ENCODE data around the gene FAM124B. TPM values are rescaled to one million over a fixed set of nuclear protein-coding genes. Genes with fewer than 3 reads are reported as not detected.

FAM124B gene
- total RNA-seq, 1 donor from 2014 or later = 13.3 TPM

DNA sequence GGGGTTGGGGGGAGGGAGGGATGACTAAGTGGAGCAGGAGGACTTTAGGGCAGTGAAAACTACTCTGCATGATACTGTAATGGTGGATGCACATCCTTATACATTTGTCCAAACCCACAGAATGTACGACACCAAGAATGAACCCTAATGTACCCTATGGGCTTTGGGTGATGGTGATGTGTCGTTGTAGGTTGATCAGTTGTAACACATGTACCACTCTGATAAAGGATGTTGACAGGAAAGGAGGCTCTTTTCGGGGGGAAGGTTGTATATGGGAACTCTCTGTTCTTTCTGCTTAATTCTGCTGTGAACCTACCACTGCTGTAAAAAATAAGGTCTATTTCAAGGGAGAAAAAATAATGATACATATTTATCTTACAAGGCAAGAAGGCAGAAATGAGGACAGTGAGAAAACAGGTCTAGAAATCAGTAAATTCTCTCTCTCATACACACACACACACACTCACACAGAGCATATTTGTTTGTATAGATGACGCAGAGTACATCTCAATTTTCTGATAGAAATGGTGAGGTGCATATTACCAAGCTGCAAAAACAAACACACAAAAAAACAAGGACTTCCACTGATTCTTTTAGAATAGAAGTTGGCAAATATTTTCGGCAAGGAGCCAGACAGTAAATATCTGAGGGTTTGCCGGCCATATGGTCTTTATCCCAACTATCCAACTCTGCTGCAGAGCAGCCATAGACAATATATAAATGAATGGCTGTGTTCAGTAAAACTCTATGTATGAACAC, 20.2 kb downstream of the FAM124B start:
- DNase-seq (ENCODE audit: low read depth in 2 of 2) = peak; percentile 53 to 62

DNA sequence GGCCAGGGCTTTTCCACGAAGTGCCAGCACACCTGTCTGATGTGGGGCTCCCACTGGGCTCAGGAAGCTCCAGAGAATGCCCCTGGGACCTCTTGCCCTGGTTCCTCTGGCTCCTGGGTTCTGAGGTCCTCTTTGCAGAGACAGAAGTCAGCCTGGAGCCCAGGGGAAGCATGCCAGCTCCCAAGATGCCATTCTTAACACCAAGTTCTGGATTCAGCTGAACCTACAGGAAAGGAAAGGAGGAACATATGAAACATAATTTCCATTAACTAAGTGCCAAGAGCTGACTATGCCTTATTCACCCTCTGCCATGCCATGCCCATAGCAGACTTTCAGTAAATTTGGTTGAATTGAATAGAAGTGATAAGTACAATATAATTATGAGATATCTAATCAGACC, 21.9 kb downstream of the FAM124B start:
- DNase-seq (ENCODE audit: low read depth in 2 of 2) = peak in 1 of 2 donors; percentile 58

DNA sequence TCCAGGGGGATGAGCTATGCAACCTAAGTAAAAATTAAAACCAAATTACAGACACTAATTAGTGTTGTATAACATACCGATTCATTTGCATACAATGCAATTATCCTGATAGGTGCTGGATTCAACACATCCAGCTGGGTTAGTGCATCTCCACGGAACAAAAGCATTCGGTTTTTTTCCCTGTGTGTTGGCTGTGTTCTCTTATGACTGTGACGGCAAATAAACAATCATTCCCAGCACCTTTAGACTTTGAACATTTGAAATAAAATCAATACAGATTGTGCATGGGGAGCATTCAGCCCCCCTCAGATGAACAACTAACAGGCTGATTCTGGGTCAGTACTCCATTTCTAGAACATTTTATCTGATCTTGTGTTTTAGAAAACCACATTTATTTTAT, 22.7 kb downstream of the FAM124B start:
- no peak for DNase-seq (ENCODE audit: low read depth in 2 of 2)

DNA sequence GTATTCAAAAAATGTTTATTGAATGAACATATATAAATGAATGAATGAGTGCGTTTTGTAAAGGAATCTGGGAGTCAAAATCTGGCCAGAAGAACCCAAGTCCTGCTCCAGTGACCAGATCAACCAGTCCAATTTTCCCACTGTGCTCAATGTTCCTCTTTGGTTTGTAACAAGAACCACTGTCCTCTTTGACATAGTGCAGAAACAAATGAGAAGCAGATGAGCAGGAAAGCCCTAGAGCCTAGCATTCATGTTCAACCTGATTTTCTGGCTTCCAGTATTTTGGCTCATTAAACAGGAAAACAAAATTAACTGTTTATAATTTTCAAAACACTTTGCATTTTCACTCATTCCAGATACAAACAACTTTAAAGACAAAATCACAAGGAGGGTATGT, 23.2 kb downstream of the FAM124B start:
- DNase-seq (ENCODE audit: low read depth in 2 of 2) = no peak

DNA sequence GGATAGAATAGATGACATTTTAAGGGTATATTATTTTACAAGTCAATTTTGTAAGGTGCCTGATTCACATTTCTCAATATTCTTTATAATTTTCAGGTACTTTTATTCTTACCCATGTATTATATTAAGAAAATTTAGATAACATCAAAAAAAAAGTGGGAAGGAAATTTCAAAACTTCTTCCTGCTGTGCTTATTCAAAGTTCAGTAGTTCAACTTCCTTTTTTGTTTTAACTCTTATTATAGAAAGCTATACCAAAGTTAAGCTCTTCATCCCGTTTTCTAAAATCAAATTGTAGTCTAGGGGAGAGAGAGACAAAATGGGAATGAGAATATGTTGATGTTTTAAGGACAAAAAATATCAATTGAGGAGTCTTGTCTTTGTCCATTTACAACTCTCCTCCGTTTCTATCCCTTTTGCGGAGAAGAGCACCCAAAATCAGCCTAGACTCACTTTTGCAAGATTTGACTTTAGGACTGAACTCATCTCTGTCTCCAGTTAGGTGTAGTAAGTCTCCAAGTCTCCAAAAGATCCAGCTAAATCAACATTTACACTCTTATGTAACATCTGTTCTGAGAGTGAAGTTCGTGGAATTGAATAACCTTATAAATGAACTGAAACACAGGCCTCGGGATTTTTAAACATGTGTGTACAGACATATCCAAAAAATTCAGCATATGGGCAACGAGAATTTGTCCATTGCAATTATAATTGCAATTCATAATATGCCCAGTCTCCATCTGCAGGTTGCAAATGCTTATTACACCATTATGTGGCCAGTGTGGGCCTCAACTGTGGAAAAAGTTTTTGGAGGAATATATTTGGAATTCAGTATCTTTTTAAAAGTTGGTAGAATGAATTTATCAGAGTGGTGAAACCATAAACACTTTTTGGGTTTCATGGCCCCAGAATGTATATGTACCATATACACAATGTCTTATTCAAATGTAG, 23.9 kb downstream of the FAM124B start:
- no peak for DNase-seq (ENCODE audit: low read depth in 2 of 2)

DNA sequence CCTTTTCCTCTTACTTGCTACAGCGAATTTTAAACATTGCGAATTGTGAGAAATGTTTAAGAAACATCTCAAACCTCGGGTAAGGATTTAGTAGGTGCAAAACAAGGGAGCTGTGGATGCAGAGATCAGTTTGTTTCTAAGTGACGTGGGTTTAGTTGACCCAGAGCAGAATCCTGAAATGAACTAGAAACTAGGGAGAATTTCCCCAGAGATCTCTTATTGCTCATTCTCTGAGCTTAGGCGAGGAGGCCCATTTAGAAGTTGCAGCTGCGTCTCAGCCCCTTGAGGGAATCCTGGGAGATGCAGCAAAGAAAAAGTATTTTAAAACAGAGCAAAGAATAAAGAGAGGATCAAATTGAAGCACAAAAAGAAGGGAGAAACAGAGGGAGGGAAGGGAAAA, 29.3 kb downstream of the FAM124B start:
- no peak for DNase-seq (ENCODE audit: low read depth in 2 of 2)

DNA sequence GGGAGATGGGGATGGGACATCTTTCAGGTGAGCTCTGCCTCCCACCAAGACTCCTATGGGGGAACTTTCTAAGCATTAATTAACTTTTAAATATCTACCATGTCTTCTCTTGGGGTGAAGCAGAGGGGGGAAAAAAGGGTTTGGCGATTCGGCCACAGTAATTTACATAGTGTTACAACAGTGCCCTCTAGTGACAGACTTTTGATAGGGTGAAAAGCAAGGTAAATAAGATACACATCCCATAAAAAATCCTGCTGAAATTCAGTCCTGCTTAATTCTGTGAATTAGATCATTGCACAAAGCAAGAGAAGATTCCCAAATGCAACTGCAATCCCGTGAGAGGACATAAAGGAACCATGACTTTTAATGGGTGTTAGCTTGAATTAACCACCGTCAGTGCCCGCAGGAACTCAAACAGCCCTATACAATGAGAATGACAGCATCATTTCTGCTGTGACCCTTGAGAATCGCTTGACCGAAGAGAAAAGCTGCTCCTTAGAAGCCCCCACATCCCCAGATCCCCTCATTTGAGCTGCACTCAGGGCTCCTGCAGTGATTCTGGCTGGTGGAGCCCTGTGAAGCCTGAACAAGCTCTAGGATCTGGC, 32.8 kb downstream of the FAM124B start:
- DNase-seq (ENCODE audit: low read depth in 2 of 2) = peak; percentile 56 to 62

DNA sequence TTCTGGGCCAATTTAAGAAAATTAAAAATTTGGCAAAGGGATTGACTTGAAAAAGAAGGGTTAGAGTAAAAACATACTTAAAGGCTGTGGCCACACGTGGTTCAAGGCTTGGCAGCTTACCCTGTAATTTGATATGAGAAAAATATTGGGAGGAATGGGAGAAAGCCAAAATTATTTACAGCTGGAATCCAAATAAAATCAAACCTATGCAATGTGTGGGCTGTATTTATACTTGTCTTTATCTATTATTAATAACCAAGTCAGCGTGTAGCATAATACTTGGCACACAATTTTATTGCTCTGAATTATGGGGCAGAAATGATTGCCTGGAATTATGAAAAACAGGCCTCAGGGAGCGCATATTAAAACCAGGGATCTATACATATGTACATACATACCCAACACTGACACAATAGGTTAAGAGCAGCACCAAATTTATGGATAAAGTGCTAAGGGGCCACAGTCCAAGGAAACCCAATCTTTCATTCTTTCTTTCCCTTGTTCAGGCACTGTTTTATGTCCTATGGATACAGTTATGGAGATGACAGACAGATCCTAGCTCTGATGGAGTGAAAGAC, 35.6 kb downstream of the FAM124B start:
- DNase-seq (ENCODE audit: low read depth in 2 of 2) = no peak

DNA sequence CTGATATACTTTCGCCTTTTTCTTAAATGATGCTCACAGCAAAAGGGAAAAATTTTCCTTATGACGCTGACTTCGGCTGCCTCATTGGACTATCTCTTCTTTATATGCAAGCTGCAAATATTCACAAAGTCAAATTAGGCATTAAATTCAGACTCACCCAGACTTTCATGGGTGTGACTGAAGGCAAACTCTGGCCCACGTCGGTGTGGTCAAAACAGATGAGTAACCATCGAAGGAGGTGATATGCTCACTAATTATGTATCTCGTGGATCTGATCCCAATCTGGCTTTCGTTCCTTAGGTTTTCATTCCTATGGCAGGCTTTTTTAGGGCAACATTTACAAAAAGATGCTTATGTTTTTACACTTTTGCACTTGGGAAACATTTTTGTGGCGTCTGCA, 36.6 kb downstream of the FAM124B start:
- no peak for DNase-seq (ENCODE audit: low read depth in 2 of 2)

DNA sequence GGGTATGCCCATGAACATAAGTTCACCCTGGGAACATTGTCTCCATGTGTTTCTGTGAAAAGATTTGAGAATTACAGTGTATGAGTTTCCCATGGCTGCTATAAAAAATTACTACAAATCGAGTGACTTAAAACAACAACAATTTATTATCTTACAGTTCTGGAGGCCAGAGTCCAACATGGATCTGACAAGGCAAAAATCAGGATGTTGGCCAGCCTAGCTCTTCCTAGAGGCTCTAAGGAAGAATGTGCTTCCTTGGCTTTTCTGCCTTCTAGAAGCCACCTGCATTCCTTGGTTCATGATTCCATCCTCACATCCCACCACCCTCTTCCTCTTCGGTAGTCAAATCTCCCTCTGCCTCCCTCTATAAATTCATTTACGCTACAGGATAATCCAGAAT, 38.6 kb downstream of the FAM124B start:
- DNase-seq (ENCODE audit: low read depth in 2 of 2) = no peak

DNA sequence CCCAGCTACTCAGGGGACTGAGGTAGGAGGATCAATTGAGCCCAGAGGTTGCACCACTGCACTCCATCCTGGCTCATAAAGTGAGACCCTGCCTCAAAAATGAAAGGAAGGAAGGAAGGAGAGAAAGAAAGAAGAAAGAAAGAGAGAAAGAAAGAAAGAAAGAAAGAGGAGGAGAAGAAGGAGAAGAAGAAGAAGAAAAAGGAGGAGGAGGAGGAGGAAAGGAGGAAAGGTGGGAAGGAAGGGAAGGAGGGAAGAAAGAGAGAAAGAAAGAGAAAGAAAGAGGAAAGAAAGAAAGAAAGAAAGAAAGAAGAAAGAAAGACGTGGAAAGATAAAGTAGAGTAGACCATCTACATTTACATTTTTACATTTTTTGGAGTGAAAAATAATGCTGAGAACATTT, 39.8 kb downstream of the FAM124B start:
- no peak for DNase-seq (ENCODE audit: low read depth in 2 of 2)

DNA sequence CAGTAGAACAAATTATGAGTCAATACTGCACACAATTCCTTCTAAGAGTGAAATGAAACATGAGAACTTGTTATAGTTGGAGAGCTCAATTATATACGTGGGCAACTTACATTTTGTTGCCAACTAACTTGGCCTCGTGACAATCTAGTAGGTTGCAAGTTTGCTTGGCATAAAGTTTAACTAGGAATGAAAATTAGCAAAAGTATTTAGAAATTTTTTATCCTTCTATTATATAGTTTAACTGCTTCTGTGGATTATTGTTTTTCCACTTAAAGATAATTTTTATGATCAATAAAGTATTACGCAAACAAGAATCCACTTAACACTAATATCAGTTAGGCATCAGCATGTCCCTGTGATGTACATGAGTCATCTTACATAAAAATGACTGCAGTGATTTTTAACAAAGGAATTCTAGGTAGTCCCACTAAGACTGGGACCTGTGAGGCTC, 41.1 kb downstream of the FAM124B start:
- DNase-seq (ENCODE audit: low read depth in 2 of 2) = no peak

DNA sequence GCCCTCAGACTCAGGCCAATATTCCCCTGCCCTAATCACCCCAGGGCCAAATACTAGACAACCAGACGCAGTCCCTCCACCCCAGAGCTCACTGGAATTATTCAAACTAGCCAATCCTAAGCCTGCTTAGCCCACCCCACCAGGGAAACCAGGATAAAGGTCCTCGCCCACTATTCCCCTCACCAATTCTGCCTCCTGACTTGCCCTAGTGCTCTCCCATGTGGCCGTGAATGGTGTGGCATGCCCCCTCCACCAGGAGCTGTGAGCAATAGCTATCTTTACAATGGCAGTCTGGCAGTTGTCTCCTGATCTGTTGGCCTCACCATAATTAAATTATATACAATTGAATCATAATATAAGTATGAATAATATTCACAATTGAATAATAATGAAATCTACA, 42.3 kb downstream of the FAM124B start:
- peak in 1 of 2 donors; percentile 41 for DNase-seq (ENCODE audit: low read depth in 2 of 2)

DNA sequence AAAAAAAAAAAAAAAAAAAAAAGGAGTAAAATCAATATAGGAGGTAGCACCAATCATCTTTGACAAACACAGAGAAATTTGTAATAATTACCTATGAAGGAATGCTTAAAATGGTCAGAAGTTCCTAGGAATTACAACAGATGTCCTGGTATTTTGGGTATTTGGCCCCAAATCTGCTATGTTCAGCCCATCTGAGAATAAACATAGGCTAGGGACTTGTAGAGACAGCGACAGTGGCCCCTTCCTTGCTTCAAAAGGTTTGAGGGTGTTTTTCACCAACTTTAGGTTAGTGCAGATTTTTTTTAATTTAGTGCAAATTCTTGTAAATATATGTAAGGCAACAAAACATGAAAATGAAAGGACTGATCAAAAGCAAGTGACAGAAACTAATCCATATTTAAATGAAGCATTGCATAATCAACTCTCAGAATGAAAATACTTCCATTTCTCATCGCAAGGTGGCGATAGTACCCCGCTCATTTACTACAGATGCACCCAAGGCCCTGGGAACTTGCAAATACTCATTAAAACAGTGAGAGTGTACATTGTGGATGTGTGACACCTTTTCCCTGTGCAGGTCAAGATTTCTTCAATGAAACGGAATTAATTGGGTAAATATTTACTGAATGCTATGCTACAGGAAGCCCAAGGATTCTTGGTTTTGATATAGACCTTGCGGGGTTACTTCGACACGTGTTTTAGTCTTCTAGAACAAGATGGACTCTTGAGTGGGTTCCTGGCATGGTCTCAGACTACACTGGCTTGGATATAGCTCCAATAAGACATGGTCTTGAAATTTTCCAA, 44.6 kb downstream of the FAM124B start:
- DNase-seq (ENCODE audit: low read depth in 2 of 2) = peak; percentile 75 to 81

DNA sequence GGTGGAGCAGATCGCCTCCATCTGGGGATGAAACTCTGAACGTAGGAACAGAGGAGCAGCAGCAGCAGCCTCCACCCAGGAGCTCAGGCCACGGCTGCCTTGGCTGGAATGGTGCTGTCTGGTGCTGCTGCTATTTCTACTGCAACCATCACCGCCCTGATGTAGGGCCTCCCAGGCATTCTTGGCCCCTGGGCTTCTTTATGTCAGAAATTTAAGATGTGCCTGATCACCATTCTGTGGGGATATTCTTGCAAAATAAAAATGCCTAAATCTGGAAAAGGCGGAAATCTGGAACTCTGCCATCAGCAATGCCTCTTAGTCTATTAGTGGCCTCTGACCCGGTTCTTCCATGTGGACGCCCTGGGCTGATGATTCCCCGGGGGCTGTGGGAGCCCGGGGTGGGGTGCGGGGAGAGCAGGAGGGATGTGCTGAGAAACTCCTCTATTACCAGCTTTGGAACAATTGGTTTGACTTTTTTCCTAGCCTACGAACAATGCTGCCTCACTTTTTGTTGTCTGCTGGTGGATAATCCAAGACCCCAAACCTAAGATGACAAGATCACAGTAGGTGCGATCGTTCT, 47.2 kb downstream of the FAM124B start:
- no peak for DNase-seq (ENCODE audit: low read depth in 2 of 2)

DNA sequence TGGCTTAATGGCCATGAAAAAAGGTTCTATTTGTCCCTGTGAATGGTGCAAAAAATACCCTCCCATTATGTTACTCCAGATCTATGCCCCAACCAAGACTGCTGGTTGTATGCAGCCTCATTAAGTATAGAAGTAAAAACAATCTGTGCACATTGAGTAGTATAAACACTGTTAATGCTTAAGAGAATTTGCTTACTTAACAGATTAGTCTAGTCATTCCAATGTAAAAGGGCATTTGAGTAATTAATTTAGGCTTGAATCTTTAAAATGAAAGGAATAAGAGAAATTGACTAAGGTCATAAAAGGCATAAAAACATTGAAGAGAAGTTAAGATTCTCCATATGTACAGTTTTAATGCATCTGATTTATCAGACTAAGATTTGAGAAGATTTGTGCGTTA, 51.2 kb downstream of the FAM124B start:
- no peak for DNase-seq (ENCODE audit: low read depth in 2 of 2)

DNA sequence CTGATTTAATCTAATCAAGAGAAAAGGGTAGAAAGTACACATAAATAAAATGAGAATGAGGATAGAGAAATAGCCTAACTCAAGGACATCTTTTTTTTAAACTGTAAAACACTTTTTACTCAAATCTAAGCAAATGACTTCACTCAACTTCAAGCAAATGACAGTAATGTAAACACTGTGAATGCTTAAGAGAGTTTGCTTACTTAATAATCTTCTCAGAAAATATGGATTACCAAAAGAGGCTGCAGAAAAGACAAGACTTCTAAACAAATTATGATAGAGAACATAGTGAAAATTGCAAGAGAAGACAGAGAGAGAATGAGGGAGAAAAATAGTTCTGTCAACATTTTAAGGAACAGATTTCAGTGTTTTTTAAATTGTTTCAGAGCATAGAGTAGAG, 52.5 kb downstream of the FAM124B start:
- DNase-seq (ENCODE audit: low read depth in 2 of 2) = no peak

DNA sequence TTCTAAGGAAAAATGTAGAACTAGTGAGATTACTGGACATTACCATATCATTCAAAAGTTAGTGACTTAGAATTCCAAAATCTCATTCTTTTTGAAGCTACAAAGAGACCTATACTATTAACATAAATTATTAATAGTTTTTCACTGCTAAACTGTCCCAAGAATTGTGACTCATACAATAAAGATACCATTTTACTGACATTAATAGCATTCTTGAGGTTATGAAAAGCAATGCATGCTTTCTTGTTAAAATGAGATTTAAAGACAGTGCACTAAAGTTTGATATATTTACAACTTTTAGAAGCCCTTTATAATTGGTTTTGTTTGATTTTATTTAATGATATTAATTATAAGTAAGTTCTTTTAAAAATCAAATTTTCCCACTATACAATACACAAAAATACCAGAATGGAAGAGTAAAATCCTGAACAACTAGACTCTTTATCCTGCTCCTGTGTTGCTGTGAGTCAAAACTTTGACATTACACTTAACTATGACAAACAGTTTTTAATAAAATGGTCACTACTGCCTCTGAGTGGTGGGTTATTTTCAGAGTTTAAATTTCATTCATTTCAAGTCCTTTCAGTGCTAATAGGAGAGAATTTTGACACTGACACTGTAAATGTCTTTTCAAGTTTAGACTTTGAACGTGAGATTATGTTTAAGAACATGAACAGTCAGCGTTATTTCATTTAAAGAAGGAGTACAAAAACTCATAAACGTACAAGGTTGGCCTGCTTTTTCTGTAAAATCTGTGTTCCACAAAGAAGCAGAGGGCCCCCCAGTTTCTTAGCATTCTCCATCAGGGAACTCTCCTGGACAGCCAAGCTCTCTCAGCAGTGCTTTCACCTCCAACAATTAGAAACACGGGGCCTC, 54.5 kb downstream of the FAM124B start:
- no peak for DNase-seq (ENCODE audit: low read depth in 2 of 2)

DNA sequence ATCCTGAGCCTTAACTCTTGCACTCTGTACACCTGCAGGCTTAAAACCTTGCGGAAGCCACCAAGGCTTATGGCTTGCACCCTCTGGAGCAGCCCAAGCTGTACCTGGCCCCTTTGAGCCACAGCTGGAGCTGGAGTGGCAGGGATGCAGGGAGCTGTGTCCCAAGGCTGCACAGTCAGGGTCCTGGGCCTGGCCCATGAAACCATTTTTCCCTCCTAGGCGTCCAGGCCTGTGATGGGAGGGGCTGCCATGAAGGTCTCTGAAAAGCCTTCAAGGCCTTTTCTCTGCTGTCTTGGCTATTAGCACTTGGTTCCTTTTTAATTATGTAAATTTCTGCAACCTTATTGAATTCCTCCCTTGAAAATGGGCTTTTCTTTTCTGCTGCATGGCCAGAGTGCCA, 56.4 kb downstream of the FAM124B start:
- no peak for DNase-seq (ENCODE audit: low read depth in 2 of 2)

DNA sequence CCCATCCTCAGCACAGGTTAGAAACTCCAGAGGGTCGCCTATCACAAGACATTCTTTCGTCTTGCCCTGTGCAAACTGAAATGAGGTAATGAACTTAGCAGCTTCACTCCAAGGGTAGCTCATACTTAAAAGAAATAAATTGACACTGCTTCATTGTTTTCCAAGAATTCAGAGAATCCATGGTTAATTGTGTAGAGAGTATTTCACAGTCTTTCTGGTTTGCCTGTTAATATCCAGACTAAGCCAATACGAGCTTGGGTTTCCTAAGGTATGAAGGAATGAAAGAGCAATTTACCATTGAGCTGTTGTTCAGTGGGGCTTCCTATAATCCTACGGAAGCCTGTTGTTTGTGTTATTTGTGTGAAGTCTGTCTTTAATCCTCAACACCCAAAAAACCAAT, 58.7 kb downstream of the FAM124B start:
- no peak for DNase-seq (ENCODE audit: low read depth in 2 of 2)
